ENCODE measurements around the gene ARHGEF26.

ARHGEF26 gene

GRCh38 chr3:154156530-154156929, 35.3 kb downstream of the ARHGEF26 start:
- no peaks in the 10 kb centered on the region for H3K9me3 ChIP-seq (ENCODE audit: control insufficient read depth in 2 of 2, low read length in 2 of 2)
- H3K4me1 ChIP-seq (ENCODE audit: control insufficient read depth, insufficient read depth, low read length), result peaks cover 5% of the 10 kb centered on the region
- no peak overlapping the region for H3K4me3 ChIP-seq (ENCODE audit: low read length in 2 of 2)
- no peak overlapping the region for H3K27ac ChIP-seq (ENCODE audit: low read length)
- no peaks in the 10 kb centered on the region for H3K27me3 ChIP-seq (ENCODE audit: control insufficient read depth in 1 of 2, insufficient read depth in 2 of 2, low read length in 2 of 2)
- H3K36me3 ChIP-seq (ENCODE audit: control insufficient read depth in 2 of 2, insufficient read depth in 2 of 2, low read length in 2 of 2), result peaks cover 7 to 24% of the 10 kb centered on the region in 2 donors
- H3K9ac ChIP-seq (ENCODE audit: low read length in 2 of 2), result no peak overlapping the region

DNA sequence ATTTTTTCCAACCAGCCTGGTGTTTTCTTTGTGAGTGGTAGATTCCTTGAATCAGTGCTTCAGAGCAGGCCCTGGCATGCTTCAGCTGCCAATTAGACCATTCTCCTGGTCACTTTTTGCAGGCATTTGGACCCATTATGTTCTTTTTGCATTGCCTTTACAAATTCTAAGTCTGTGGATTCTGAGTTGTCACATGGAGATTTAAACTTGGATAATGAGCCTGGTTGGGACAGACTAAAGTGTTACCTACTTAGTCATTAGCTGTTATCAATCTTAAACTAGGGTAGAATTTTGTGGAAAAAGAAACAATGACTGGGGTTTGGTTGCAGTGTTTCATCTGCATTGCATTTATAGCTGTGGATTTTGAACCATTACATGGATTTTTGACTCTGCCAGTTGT, 40.6 kb downstream of the ARHGEF26 start:
- Histone ChIP-seq H3K36me3 (ENCODE audit: control insufficient read depth in 2 of 2, insufficient read depth in 2 of 2, low read length in 2 of 2) (peaks cover 3 to 4% of the 10 kb centered on the region in 2 donors), H3K9ac (ENCODE audit: low read length in 2 of 2) (no peak overlapping the region), H3K27ac (ENCODE audit: low read length) (no peak overlapping the region), H3K9me3 (ENCODE audit: control insufficient read depth in 2 of 2, low read length in 2 of 2) (no peaks in the 10 kb centered on the region), H3K27me3 (ENCODE audit: control insufficient read depth in 1 of 2, insufficient read depth in 2 of 2, low read length in 2 of 2) (no peaks in the 10 kb centered on the region), H3K4me3 (ENCODE audit: low read length in 2 of 2) (peak overlapping the region in 1 of 2 donors; percentile 16), H3K4me1 (ENCODE audit: control insufficient read depth, insufficient read depth, low read length) (peaks cover 17% of the 10 kb centered on the region)

GRCh38 chr3:154164387-154164786, 43.2 kb downstream of the ARHGEF26 start:
- no peaks in the 10 kb centered on the region for H3K27me3 ChIP-seq (ENCODE audit: control insufficient read depth in 1 of 2, insufficient read depth in 2 of 2, low read length in 2 of 2)
- H3K4me3 ChIP-seq (ENCODE audit: low read length in 2 of 2), result no peak overlapping the region
- H3K9ac ChIP-seq (ENCODE audit: low read length in 2 of 2), result no peak overlapping the region
- H3K36me3 ChIP-seq (ENCODE audit: control insufficient read depth in 2 of 2, insufficient read depth in 2 of 2, low read length in 2 of 2), result no peaks in the 10 kb centered on the region
- no peak overlapping the region for H3K27ac ChIP-seq (ENCODE audit: low read length)
- H3K4me1 ChIP-seq (ENCODE audit: control insufficient read depth, insufficient read depth, low read length), result peaks cover 18% of the 10 kb centered on the region
- no peaks in the 10 kb centered on the region for H3K9me3 ChIP-seq (ENCODE audit: control insufficient read depth in 2 of 2, low read length in 2 of 2)

GRCh38 chr3:154168998-154169795, 48.0 kb downstream of the ARHGEF26 start:
- Histone ChIP-seq H3K9me3 (ENCODE audit: control insufficient read depth in 2 of 2, low read length in 2 of 2) (no peaks in the 10 kb centered on the region), H3K4me1 (ENCODE audit: control insufficient read depth, insufficient read depth, low read length) (peaks cover 11% of the 10 kb centered on the region), H3K27ac (ENCODE audit: low read length) (peak overlapping the region; percentile 11), H3K27me3 (ENCODE audit: control insufficient read depth in 1 of 2, insufficient read depth in 2 of 2, low read length in 2 of 2) (no peaks in the 10 kb centered on the region), H3K4me3 (ENCODE audit: low read length in 2 of 2) (peak overlapping the region in 1 of 2 donors; percentile 29), H3K36me3 (ENCODE audit: control insufficient read depth in 2 of 2, insufficient read depth in 2 of 2, low read length in 2 of 2) (no peaks in the 10 kb centered on the region), H3K9ac (ENCODE audit: low read length in 2 of 2) (peak overlapping the region in 1 of 2 donors; percentile 62)

GRCh38 chr3:154169796-154170110, 48.6 kb downstream of the ARHGEF26 start:
- H3K4me3 ChIP-seq (ENCODE audit: low read length in 2 of 2), result peak overlapping the region in 1 of 2 donors; percentile 29
- H3K9me3 ChIP-seq (ENCODE audit: control insufficient read depth in 2 of 2, low read length in 2 of 2), result no peaks in the 10 kb centered on the region
- H3K27me3 ChIP-seq (ENCODE audit: control insufficient read depth in 1 of 2, insufficient read depth in 2 of 2, low read length in 2 of 2), result no peaks in the 10 kb centered on the region
- peak overlapping the region in 1 of 2 donors; percentile 62 for H3K9ac ChIP-seq (ENCODE audit: low read length in 2 of 2)
- H3K27ac ChIP-seq (ENCODE audit: low read length), result no peak overlapping the region
- no peaks in the 10 kb centered on the region for H3K36me3 ChIP-seq (ENCODE audit: control insufficient read depth in 2 of 2, insufficient read depth in 2 of 2, low read length in 2 of 2)
- peaks cover 10% of the 10 kb centered on the region for H3K4me1 ChIP-seq (ENCODE audit: control insufficient read depth, insufficient read depth, low read length)

DNA sequence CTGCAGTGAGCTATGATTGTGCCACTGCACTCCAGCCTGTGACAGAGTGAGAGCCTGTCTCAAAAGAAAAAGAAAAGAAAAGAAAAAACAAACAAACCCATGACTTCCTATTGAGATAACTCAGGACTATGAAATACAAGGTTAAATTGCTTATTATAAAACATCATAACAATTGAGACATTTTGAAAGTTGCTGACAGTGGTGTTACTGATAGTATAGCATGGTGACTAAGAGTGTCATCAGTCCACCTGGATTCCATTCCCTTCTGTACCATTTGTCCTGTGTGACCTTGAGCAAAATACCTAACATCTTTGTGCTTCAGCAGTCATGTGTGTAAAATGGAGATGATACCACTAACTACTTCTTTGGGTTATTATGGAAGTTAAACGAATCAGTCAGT, 49.1 kb downstream of the ARHGEF26 start:
- Histone ChIP-seq H3K27me3 (ENCODE audit: control insufficient read depth in 1 of 2, insufficient read depth in 2 of 2, low read length in 2 of 2) (no peaks in the 10 kb centered on the region), H3K27ac (ENCODE audit: low read length) (no peak overlapping the region), H3K9me3 (ENCODE audit: control insufficient read depth in 2 of 2, low read length in 2 of 2) (no peaks in the 10 kb centered on the region), H3K4me1 (ENCODE audit: control insufficient read depth, insufficient read depth, low read length) (peaks cover 10% of the 10 kb centered on the region), H3K4me3 (ENCODE audit: low read length in 2 of 2) (no peak overlapping the region), H3K36me3 (ENCODE audit: control insufficient read depth in 2 of 2, insufficient read depth in 2 of 2, low read length in 2 of 2) (no peaks in the 10 kb centered on the region), H3K9ac (ENCODE audit: low read length in 2 of 2) (no peak overlapping the region)

DNA sequence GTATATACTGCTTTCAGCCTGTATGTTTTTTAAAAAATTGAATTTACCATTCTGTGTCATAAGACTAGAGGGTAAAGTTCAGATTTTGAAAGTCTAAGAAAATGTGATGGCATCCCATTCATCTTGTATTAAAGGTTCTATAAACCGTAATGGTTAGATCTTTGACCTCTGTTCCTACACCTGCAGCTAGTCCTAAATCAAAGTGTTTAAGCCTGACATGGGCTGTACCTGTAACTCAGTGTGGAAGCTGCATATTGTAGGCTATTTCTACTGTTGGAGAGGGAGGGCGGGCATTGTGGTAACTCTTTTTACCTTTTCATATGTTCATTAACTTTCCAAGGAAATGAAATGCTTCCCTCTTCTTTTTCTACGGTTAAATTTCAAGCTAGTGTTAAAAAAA, 53.9 kb downstream of the ARHGEF26 start:
- H3K9me3 ChIP-seq (ENCODE audit: control insufficient read depth in 2 of 2, low read length in 2 of 2), result no peaks in the 10 kb centered on the region
- no peaks in the 10 kb centered on the region for H3K27me3 ChIP-seq (ENCODE audit: control insufficient read depth in 1 of 2, insufficient read depth in 2 of 2, low read length in 2 of 2)
- H3K4me3 ChIP-seq (ENCODE audit: low read length in 2 of 2), result no peak overlapping the region
- H3K4me1 ChIP-seq (ENCODE audit: control insufficient read depth, insufficient read depth, low read length), result peaks cover 18% of the 10 kb centered on the region
- H3K27ac ChIP-seq (ENCODE audit: low read length), result no peak overlapping the region
- no peak overlapping the region for H3K9ac ChIP-seq (ENCODE audit: low read length in 2 of 2)
- H3K36me3 ChIP-seq (ENCODE audit: control insufficient read depth in 2 of 2, insufficient read depth in 2 of 2, low read length in 2 of 2), result no peaks in the 10 kb centered on the region

DNA sequence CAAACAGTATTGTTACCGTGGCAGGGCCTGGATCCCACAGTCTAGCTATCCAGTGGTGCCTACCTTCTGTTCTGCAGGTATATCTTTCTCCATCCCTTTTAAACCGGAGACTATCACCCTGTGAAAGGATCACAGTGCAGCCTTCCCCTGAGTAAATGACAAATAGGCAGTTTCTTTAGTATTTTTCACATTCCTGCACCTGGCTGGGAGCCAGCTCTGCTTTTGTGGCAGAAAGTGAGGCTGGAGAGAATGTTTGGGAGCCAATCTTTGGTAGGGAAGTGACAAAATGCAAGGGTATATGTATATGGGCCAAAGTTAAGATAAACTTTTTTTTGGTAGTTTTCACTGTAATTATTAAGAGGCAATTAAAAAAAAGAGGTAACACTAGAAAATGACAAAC, 54.8 kb downstream of the ARHGEF26 start:
- Histone ChIP-seq H3K9ac (ENCODE audit: low read length in 2 of 2) (no peak overlapping the region), H3K9me3 (ENCODE audit: control insufficient read depth in 2 of 2, low read length in 2 of 2) (no peaks in the 10 kb centered on the region), H3K4me1 (ENCODE audit: control insufficient read depth, insufficient read depth, low read length) (peaks cover 24% of the 10 kb centered on the region), H3K27ac (ENCODE audit: low read length) (peak overlapping the region; percentile 66), H3K27me3 (ENCODE audit: control insufficient read depth in 1 of 2, insufficient read depth in 2 of 2, low read length in 2 of 2) (no peaks in the 10 kb centered on the region), H3K36me3 (ENCODE audit: control insufficient read depth in 2 of 2, insufficient read depth in 2 of 2, low read length in 2 of 2) (no peaks in the 10 kb centered on the region), H3K4me3 (ENCODE audit: low read length in 2 of 2) (peak overlapping the region; percentile 7 to 36)

DNA sequence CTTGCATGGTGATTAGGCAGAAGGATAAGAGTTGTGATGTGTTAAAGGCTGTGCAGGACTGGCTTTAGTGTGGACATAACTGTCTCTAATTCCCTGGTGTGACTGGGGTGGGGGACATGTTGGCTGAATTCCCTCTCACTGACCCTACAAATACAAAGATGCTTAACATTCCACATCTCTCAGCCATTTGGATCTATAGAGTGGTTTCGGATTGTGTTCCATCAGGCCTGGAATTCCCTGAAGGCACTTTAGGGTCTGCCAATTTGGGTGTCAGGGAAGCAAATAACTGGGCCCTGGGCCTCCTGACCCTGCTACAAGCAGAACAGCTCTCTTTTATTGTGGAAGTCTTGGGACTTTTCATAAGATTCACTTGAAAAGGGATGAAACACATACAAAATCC, 56.2 kb downstream of the ARHGEF26 start:
- Histone ChIP-seq H3K4me1 (ENCODE audit: control insufficient read depth, insufficient read depth, low read length) (peaks cover 31% of the 10 kb centered on the region), H3K27ac (ENCODE audit: low read length) (peak overlapping the region; percentile 66), H3K36me3 (ENCODE audit: control insufficient read depth in 2 of 2, insufficient read depth in 2 of 2, low read length in 2 of 2) (no peaks in the 10 kb centered on the region), H3K9ac (ENCODE audit: low read length in 2 of 2) (no peak overlapping the region), H3K27me3 (ENCODE audit: control insufficient read depth in 1 of 2, insufficient read depth in 2 of 2, low read length in 2 of 2) (no peaks in the 10 kb centered on the region), H3K4me3 (ENCODE audit: low read length in 2 of 2) (no peak overlapping the region), H3K9me3 (ENCODE audit: control insufficient read depth in 2 of 2, low read length in 2 of 2) (no peaks in the 10 kb centered on the region)

- H3K9ac ChIP-seq (ENCODE audit: low read length in 2 of 2), result no peak overlapping the region
- H3K27me3 ChIP-seq (ENCODE audit: control insufficient read depth in 1 of 2, insufficient read depth in 2 of 2, low read length in 2 of 2), result no peaks in the 10 kb centered on the region
- H3K4me3 ChIP-seq (ENCODE audit: low read length in 2 of 2), result no peak overlapping the region
- H3K9me3 ChIP-seq (ENCODE audit: control insufficient read depth in 2 of 2, low read length in 2 of 2), result no peaks in the 10 kb centered on the region
- peak overlapping the region; percentile 72 for H3K27ac ChIP-seq (ENCODE audit: low read length)
- peaks cover 34% of the 10 kb centered on the region for H3K4me1 ChIP-seq (ENCODE audit: control insufficient read depth, insufficient read depth, low read length)
- no peaks in the 10 kb centered on the region for H3K36me3 ChIP-seq (ENCODE audit: control insufficient read depth in 2 of 2, insufficient read depth in 2 of 2, low read length in 2 of 2)
Observed at GRCh38 chr3:154178172-154178571, 57.0 kb downstream of the ARHGEF26 start.
